GM21381 (cell line): ENCODE results near the gene HOXA7.

Experiments
- ATAC-seq: cut with Tn5 transposase; IDR thresholded peaks from one replicate; pipeline ENCODE4 v1.9.1; 2021; ENCODE audit warnings: mild to moderate bottlenecking, moderate library complexity; ENCODE audit not compliant: unreplicated experiment

The HOXA7 gene

GRCh38 chr7:27148756-27149641, 7.5 kb downstream of the HOXA7 start:
- ATAC-seq = no peak

DNA sequence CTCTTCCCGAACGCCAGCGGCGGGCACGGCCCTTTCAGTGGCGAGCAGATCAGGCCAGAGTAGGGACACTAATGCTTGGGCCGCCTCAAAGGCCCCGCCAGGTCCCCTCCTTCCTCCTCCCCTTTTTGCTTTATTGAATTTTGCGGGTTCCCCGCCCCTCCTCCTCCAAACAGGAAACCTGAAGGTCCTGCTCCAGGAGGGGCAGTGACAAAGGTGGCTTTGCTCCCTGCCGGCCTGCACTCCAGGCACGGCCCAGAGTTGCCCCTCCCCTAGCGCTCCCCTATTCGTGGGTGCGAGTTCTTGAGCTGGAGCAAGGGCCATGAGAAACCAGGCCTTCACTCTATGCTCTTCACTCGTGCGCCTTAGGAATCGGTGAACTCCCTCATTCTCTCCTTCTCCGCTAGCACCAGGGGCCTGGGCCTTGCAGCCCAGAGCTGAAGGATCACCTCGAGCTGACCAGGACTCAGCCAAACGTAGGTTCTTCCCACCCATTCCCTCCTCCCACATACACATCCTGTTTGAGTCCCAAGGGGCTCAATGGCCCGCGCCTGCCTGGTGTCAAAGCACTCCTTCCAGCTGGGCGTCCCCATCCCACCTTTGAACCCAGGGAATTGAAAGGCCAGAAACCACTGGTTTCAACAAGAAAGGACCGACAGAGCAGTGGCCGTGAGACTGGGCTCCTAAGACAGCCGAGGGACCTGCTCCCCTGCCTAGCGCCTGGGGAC, 8.3 kb downstream of the HOXA7 start:
- ATAC-seq = no peak

DNA sequence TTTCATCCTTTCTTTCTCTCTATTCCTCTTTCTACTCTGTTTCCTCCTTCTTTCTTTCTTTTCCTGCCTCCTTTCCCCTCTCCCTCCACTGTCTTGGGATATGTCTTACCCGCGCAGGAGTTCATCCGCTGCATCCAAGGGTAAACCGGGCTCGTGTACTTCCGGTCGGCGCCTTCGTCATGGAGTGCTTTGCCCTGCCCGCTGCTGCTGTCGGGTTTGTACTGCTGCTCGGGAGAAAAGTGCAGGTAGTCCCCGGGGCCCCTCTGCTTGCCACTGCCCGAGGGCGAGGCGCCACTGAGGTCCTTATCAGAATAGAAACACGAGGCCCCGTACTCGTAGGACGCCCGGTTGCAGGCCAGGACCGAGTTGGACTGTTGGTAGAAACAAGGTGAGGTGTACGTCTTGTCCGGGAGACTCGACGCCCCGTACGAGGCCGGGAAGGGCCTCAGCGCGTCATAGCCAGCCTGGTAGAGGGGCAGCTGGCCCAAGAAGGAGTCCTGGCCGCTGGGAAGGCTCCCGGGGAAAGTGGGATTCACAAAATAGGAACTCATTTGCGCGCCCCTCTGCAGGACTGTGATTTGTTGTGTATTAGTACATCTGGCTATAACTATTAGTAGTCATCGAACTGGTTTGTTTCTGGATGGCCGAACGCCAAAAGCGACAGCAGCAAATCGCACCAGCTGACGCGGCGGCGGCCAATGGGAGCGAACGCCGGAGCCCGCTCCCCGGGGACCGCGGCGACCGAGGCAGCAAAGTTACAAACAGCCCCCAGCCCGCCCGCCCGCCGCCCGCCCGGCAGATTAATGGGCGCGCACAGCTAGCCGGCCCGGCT, 9.1 kb downstream of the HOXA7 start, which contains the start of gene HOXA6:
Gene HOXA6 (minus strand): TSS at position 576 of the 832 bp plus-strand sequence. CDS start 25 bp downstream, at position 551.
- ATAC-seq = no peak

DNA sequence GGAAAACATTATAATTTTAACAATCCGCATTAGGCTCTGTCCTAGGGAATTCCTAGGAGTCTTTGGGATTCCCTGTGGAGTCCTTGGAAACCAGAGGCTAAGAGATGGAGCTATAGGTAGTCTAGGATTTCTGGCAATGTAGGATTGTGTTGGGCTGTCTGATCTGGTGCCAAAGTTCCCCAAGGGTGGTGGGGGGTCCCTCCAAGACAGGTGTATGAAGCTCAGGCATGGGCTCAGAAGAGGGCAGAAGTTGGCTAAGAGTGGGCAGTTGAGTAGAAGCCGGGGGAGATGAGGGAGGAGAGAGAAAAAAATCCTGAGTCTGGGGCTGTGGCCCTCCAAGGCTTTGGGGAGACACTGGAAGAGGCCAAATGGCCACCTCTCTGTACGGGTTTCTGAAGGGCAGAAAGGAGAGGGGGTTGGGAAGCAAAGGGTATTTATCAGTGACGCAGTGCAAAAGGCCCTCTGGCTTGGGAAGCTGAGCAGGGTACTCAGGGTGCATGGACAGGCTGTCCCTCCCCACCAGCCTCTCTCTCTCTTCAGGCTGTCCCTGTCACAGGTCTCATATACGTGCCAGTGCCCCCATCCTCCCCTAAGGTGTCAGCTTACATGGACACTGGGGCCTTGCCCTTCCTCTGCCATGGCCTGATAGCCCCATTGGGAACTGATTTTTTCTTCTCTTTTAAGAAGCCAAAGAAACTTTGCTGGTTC, 9.8 kb downstream of the HOXA7 start:
- no peak for ATAC-seq

DNA sequence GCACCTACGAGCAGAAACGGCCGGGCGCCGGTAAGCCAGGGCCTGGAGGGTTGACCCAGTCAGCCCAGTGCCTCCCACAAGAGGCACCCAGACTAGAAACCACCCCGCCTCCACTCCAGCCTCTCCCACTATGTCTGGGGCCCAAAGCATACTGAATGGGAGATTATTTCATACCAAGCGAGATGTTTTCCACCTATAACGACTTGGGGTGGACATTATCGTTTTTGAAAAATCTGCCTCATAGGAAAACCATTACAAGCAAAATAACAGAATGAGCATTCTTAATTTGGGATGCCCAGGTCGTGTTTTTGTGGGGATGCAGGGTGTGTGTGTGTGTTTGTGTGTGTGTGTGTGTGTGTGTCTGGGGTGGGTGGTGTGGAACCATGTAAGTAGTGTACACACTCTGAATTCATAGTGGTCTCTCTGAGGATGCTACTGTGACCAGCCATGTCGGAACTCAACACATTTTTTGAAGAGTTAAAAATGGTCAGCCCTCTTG, 10.5 kb downstream of the HOXA7 start:
- no peak for ATAC-seq

GRCh38 chr7:27145165-27145913, 11.1 kb downstream of the HOXA7 start:
- no peak for ATAC-seq

DNA sequence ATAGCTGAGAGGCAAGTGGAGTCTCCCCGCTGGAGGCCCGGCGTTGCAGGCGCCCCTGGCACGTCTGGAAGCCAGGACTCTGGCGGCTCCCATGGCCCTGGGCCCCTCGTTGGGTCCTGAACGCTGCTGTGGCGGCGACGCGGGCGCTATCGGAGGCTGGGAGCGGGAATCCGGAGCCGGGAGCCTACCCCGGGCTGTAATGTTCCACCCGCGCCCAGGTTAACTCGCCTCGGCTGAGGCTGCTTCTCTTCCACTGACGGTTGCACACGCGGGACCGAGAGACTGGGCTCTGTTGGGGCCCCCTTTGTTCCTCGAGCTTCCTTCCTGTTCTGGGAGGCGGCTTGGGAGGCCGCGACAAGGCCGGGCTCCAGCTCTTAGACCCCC, 11.7 kb downstream of the HOXA7 start:
- ATAC-seq = no peak

GRCh38 chr7:27143950-27144780, 12.3 kb downstream of the HOXA7 start:
- ATAC-seq = no peak

- ATAC-seq = no peak
Observed at GRCh38 chr7:27143023-27143949, 13.2 kb downstream of the HOXA7 start, which contains the start of gene HOXA5. Gene HOXA5, minus strand, starts transcription at chr7:27143681. Its CDS starts 74 bp downstream, at chr7:27143607.

GRCh38 chr7:27142580-27143022, 13.9 kb downstream of the HOXA7 start:
- ATAC-seq = no peak

- no peak for ATAC-seq
Observed at GRCh38 chr7:27141923-27142579, 14.4 kb downstream of the HOXA7 start.

DNA sequence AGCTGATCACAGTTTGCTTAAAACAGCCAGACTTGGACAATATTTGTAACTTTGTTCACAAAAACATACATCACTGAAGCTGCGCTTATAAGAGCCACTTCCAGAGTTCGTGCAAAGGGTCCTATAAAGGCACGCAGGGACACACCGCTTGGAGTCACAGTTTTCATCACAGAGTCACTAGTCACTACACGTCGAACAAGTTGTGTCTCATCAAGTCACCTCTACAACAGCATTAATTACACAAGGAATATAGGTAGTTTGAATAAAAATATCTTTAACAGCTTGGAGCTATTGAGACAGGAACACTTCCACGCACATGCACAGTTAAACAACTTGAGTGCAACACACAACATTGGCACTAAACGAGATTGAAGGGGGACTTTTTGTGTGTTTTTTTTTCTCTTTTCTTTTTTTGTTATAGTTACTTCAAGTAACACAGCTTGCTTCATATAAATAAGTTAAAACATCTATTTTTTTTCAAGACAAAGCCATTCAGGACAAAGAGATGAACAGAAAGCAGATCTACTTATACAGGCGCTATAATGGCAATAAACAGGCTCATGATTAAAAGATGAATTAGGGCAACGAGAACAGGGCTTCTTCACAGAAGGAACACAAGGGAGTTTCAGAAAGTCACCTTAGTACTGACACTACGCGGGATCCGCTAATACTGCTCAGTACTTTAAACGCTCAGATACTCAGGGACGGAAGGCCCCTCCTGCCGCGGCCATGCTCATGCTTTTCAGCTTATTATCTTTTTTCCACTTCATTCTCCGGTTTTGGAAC, 15.1 kb downstream of the HOXA7 start:
- no peak for ATAC-seq

- ATAC-seq = no peak
Observed at GRCh38 chr7:27140126-27140857, 16.2 kb downstream of the HOXA7 start.

DNA sequence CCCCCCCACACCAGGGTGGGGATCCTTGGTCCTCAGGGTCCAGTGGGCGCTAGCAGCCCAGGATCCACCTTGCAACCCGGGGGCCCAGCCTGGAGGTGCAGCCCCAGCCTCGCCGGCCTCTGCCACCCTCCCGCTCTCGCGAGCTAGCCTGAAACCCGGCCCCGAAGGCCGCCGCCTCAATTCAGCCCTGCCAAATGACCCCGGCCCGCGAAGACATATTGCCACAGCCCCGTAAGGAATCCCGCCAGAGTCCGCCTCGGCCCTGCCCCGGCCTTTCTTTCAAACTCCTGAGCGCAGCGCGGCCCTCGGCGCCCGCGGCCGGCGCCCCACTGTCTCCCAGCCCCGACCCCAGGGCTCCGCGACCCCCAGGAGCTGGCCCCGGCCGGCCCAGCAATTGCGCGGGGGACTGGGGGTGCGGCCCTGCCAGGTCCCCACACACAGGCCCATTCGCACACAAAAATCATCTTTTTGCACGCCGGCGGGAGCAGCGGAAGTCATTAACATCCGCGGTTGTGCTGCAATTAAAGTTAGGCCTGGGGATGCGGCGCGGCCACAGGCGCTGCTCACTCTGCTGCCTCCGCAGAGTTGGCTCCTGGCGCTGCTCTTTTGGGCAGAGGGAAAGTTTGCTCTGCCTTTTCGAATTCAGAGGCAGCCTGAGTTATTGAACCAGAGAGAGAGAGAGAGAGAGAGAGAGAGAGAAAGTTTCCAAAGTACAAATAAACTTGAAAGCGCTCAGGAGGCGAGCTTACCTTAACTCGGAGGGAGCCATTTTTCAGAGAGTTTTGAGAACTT, 16.9 kb downstream of the HOXA7 start:
- ATAC-seq = no peak

- no peak for ATAC-seq
Observed at GRCh38 chr7:27138985-27139333, 17.5 kb downstream of the HOXA7 start.
